Osteoblast (primary cell): ENCODE results near the gene GLB1L2. TPM values are rescaled to one million over a fixed set of nuclear protein-coding genes. Genes with fewer than 3 reads are reported as not detected.

ENCODE experiments used
- DNase-seq: peaks from one replicate; pipeline ENCODE4 v3.0.0; 2011; ENCODE audit warnings: low spot score, mixed read lengths; ENCODE audit not compliant: insufficient read length; ENCODE audit errors: missing footprints
- H2AFZ ChIP-seq: 2 replicates; pipeline ENCODE4 v1.6.0; 2011; ENCODE audit warnings: mild to moderate bottlenecking, low read length
- H3K27ac ChIP-seq: 2 replicates; pipeline ENCODE4 v1.5.1; 2011; ENCODE audit warnings: mild to moderate bottlenecking, low read depth, low read length, moderate library complexity
- H3K27me3 ChIP-seq: 2 replicates; pipeline ENCODE4 v1.6.0; 2012; ENCODE audit warnings: mild to moderate bottlenecking, control low read depth, inconsistent platforms, low read length, moderate library complexity; ENCODE audit not compliant: insufficient read depth
- H3K36me3 ChIP-seq: 2 replicates; pipeline ENCODE4 v1.5.1; 2011; ENCODE audit warnings: mild to moderate bottlenecking, low read length, control low read depth, moderate library complexity; ENCODE audit not compliant: insufficient read depth
- H3K4me1 ChIP-seq: 2 replicates; pipeline ENCODE4 v1.5.1; 2011; ENCODE audit warnings: mild to moderate bottlenecking, low read length, control low read depth, moderate library complexity; ENCODE audit not compliant: insufficient read depth
- H3K4me2 ChIP-seq: 2 replicates; pipeline ENCODE4 v1.6.0; 2011; ENCODE audit warnings: mild to moderate bottlenecking, low read length; ENCODE audit not compliant: insufficient read depth
- H3K4me3 ChIP-seq: fragments of 200-600 bp; sonication (generic); 3 replicates; pipeline ENCODE4 v1.5.1; 2012; ENCODE audit warnings: mild to moderate bottlenecking, low read length, inconsistent platforms; ENCODE audit not compliant: insufficient read depth
- H3K79me2 ChIP-seq: 2 replicates; pipeline ENCODE4 v1.6.0; 2012; ENCODE audit warnings: mild to moderate bottlenecking, low read length, control low read depth, inconsistent platforms; ENCODE audit not compliant: insufficient read depth
- H3K9me3 ChIP-seq: 2 replicates; pipeline ENCODE4 v1.5.1; 2011; ENCODE audit warnings: low read depth, low read length, control low read depth
- H4K20me1 ChIP-seq: 2 replicates; pipeline ENCODE4 v1.6.0; 2012; ENCODE audit warnings: mild to moderate bottlenecking, low read length, control low read depth; ENCODE audit not compliant: insufficient read depth
- CTCF ChIP-seq: IDR thresholded peaks from 2 replicates; pipeline ENCODE4 v1.5.1; 2011; ENCODE audit warnings: mild to moderate bottlenecking, low read depth, low read length, moderate library complexity; ENCODE audit errors: extremely low read depth
- total RNA-seq: library from RNA; depleted of rRNA; stranded (reverse); fragments of >200 nt; gene quantifications from 2 replicates; pipeline ENCODE4 v1.2.3, GENCODE V29; 2012

The GLB1L2 gene
- total RNA-seq, 1 donor: 0.36 TPM

- H3K4me1 ChIP-seq: no peaks in the 10 kb centered on the region
- no peak overlapping the region for H3K27ac ChIP-seq
- H4K20me1 ChIP-seq: no peaks in the 10 kb centered on the region
- peak; percentile 86 for DNase-seq
- no peak overlapping the region for H3K4me3 ChIP-seq
- no peaks in the 10 kb centered on the region for H3K79me2 ChIP-seq
- H3K36me3 ChIP-seq: no peaks in the 10 kb centered on the region
- no peaks in the 10 kb centered on the region for H3K9me3 ChIP-seq
- no peak for TF ChIP-seq CTCF
- no peak overlapping the region for H3K4me2 ChIP-seq
- no peak overlapping the region for H2AFZ ChIP-seq
- H3K27me3 ChIP-seq: no peaks in the 10 kb centered on the region
Observed at GRCh38 chr11:134361661-134362060, 29.9 kb downstream of the GLB1L2 start.

- H3K9me3 ChIP-seq: no peaks in the 10 kb centered on the region
- TF ChIP-seq CTCF: no peak
- no peaks in the 10 kb centered on the region for H4K20me1 ChIP-seq
- H3K27ac ChIP-seq: no peak overlapping the region
- H3K79me2 ChIP-seq: no peaks in the 10 kb centered on the region
- H3K27me3 ChIP-seq: no peaks in the 10 kb centered on the region
- H3K36me3 ChIP-seq: no peaks in the 10 kb centered on the region
- DNase-seq: peak; percentile 10
- H2AFZ ChIP-seq: no peak overlapping the region
- H3K4me3 ChIP-seq: no peak overlapping the region
- H3K4me1 ChIP-seq: no peaks in the 10 kb centered on the region
- H3K4me2 ChIP-seq: no peak overlapping the region
Observed at GRCh38 chr11:134362192-134362901, 30.6 kb downstream of the GLB1L2 start.

GRCh38 chr11:134363161-134363560 is 31.4 kb downstream of the GLB1L2 start:
- no peaks in the 10 kb centered on the region for H3K36me3 ChIP-seq
- no peaks in the 10 kb centered on the region for H3K4me1 ChIP-seq
- H3K4me3 ChIP-seq: no peak overlapping the region
- no peak overlapping the region for H3K27ac ChIP-seq
- no peak overlapping the region for H2AFZ ChIP-seq
- peak; percentile 67 for DNase-seq
- H3K9me3 ChIP-seq: no peaks in the 10 kb centered on the region
- H3K4me2 ChIP-seq: no peak overlapping the region
- no peaks in the 10 kb centered on the region for H4K20me1 ChIP-seq
- no peaks in the 10 kb centered on the region for H3K27me3 ChIP-seq
- TF ChIP-seq CTCF: no peak
- H3K79me2 ChIP-seq: no peaks in the 10 kb centered on the region

GRCh38 chr11:134363592-134363991 is 31.8 kb downstream of the GLB1L2 start:
- Histone ChIP-seq H4K20me1 (no peaks in the 10 kb centered on the region), H3K27ac (no peak overlapping the region), H3K9me3 (no peaks in the 10 kb centered on the region), H3K4me3 (no peak overlapping the region), H3K79me2 (no peaks in the 10 kb centered on the region), H3K36me3 (no peaks in the 10 kb centered on the region), H3K4me2 (no peak overlapping the region), H3K4me1 (no peaks in the 10 kb centered on the region), H2AFZ (no peak overlapping the region), H3K27me3 (no peaks in the 10 kb centered on the region)
- TF ChIP-seq CTCF: no peak
- DNase-seq: peak; percentile 61
